GM18526 (cell line): ENCODE measurements around the gene FAM53B.

Experiments used
- POLR2A ChIP-seq: IDR thresholded peaks from 3 replicates; pipeline ENCODE4 v1.6.1; 2011; ENCODE audit not compliant: insufficient read length; ENCODE audit errors: extremely low read depth

FAM53B gene

DNA sequence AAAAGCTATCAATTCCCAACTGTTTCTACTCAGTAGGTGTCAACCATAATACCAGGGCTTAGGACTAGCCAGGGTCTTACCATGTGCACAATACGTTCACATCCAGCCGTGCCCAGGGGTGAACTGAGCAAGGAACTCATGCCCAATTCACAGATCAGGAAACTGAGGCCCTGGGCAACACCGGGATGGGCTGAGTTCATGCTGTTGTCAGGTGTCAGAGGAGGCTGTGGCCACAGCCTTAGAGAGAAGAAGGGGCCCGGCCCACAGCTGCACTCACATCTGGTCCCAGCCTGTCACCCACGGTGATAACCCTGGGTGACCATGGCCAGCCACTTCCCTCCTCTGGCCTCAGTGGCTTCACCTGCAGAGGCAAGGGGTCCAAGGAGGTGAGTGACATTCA is 92.0 kb downstream of the FAM53B start:
- TF ChIP-seq POLR2A = no peak

- TF ChIP-seq POLR2A = no peak
Observed at GRCh38 chr10:124651402-124651891, 92.7 kb downstream of the FAM53B start.

- TF ChIP-seq POLR2A = no peak
Observed at GRCh38 chr10:124650820-124651401, 93.3 kb downstream of the FAM53B start.

GRCh38 chr10:124650263-124650662 is 93.9 kb downstream of the FAM53B start:
- TF ChIP-seq POLR2A = no peak

GRCh38 chr10:124649214-124649613 is 95.0 kb downstream of the FAM53B start:
- no peak for TF ChIP-seq POLR2A

GRCh38 chr10:124648738-124649137 is 95.4 kb downstream of the FAM53B start:
- TF ChIP-seq POLR2A = no peak

- no peak for TF ChIP-seq POLR2A
Observed at GRCh38 chr10:124648131-124648475, 96.1 kb downstream of the FAM53B start.

DNA sequence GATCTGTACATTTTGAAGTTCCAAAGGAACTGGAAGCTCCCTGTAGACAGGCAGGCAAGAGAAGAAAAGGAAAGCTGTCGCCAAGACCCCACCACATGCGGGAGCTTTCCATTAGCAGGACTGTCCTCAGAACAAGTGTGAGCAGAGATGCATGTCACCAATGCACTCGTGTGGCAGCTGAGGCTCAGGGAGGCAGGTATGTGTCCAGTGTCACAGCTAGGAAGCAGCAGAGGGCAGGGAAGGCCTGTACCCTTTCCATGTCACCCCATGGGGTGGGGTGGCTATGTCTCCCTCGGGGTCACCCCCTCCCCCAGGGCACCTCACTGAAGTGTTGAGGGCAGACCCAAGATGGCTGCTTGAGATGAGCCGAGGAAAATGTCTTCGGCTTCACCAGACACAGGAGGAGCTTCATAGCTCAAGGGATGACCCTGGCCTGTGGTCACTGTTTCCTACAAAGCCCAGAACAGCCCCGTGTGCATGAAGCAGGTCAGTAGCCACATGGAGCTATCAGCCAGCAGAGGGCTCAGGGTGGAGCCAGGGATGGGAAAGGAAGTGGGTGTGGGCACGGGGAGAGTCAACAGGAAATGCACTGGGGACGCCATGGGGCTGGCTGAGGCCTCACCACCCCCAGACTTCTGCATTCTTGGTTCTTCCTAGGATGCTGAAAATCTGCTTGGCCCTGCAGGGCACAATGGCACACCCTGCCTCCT is 96.6 kb downstream of the FAM53B start:
- no peak for TF ChIP-seq POLR2A

- TF ChIP-seq POLR2A = no peak
Observed at GRCh38 chr10:124646483-124647352, 97.5 kb downstream of the FAM53B start.

GRCh38 chr10:124645467-124646095 is 98.6 kb downstream of the FAM53B start:
- no peak for TF ChIP-seq POLR2A

GRCh38 chr10:124644771-124645415 is 99.3 kb downstream of the FAM53B start:
- TF ChIP-seq POLR2A = no peak

- no peak for TF ChIP-seq POLR2A
Observed at GRCh38 chr10:124644236-124644635, 99.9 kb downstream of the FAM53B start.

DNA sequence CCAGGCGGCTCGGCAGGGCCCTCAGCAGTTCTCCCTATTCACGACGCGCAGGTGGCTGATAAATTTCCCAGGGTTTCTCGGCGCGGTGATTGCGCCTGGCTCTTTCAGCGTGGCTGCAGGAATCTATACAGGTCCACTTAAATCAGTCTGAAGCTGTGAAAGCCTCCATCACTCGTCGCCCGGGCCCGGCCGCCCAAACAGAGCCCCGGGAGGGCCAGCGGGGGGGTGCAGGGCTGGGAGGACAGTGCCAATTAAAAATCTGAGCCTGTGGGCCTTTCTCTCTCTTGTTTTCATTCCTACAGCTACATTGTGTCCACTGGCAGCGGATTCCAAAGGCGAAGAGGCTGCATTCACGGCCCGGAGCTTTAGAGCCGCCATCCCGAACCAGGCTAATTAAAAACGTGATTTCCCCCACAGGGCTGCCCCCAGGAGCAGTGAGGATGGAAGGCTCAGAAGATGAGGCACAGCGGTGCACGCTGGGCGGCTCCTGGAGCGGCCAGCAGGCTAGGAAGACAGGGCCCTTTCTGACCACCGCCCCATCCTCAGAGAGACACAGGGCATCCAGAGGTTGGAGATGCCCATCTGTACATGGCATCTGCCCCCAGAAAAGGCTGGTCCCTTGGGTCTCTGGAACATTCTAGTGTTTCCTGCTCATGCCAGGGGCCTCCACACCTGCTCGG is 100.7 kb downstream of the FAM53B start:
- TF ChIP-seq POLR2A = no peak

DNA sequence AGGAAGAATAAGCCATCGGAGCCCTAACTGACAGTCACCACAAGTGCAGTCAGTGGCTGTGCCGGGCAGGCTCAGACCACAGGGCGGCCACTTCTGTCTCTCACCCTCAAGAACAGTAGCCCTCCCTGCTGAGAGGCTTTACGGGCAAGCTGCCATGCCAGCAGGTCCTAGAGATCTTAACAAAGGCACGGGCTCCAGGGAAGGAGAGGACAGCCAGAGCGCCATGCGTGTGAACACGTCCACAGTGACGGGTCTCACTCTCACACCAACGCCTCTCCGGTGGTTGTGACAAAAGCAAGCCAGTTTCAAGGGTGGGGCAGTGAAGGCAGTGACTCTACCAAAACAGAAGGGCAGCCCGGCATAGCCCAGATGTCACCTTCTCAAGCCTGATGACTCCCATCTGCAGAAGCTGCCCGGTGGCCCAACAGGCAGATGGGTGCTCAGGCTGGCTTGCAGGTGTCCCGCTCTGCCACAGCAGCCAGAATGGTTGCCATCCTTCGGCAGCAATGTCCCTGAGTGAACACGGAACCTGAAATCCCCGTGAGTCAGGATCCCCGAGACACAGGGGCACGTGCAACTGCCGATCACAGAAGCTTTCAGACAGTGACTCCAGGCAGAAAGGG is 102.0 kb downstream of the FAM53B start:
- no peak for TF ChIP-seq POLR2A
